IPS DF 4.7 (cell line): ENCODE results near the gene POU6F2.
"Not testable (repeated sequence)": the region's sequence is repeated elsewhere in the genome, so short reads cannot be mapped to it uniquely, and the experiment has no call there.

ENCODE experiments used
- DNase-seq: peaks from one replicate; pipeline ENCODE4 v3.0.0-alpha.2; 2013; ENCODE audit warnings: low spot score; ENCODE audit errors: extremely low read depth

Gene POU6F2

DNA sequence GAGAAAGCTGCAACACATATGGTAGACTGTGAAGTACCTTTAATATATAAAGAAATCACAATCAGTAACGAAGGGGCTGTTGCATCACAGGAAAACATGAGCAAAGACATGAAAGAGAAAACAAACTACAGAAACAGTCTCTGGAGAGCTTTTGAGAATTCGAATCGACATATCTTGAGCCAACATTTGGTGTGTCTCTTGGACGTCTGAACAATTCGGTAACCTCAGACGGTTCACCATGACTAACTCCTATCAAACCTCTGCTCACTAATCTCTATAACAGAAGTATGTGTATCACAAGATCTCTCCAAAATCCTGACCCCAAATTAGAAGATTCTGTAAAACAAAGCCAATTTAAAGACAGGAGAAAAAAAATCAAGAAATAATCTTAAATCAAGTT, 326.5 kb downstream of the POU6F2 start:
- no peak for DNase-seq

DNA sequence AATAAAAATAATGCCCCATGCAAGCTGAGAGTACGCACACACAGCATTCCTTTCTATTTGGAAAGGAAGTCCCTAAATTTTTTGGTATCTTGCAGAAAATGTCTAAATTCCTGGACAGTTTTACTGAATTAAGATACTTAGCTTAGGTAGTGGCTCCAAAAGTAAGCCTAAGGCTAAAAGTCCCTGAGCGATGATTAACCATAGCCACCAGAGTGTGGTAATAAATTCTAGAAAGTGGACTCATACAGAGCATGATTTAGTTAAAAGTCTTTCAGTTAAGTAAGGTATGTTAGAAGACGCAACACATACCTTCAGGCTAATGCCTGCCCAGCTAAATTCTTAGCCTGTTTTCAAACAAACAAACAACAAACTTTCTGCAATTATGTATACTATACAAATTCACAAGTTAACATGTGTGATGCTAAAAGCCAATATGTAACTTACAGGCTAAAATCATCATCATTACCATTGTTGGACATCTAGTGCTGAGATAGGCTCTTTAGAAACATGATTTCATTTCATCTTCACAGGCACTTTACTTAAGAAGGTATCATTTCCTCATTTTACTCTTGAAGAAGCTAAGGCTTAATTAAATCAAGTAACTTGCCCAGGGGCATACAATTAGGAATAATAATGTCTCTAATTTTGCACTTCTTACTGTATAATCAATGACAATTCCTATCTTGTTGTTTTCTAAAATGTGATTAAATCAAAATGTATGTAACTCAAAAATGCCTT, 327.1 kb downstream of the POU6F2 start:
- no peak for DNase-seq

DNA sequence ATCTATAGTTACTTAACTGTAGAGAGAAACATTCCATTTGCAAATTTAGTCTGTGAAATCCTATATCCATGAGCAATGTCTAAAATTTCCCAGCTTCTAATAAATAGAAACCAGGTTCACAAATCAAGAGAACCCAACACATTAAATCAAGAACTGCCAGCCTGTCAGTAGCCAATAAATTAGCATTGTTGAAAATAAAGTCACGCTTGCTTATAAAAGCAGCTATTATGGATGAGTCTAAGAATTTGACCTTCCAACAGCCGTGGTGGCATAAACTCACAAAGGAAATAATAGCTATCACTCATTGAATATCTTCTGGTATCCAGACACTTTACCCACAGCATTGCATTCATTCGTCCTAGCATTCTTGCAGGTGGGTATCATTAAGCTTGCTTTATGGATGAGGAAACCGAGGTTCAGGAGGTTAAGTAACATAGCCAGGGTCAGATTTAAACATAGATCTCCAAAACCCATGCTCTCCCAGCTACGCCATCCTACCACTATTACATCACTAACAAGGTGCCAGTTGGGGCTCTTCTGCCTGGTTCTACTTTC, 328.4 kb downstream of the POU6F2 start:
- no peak for DNase-seq

DNA sequence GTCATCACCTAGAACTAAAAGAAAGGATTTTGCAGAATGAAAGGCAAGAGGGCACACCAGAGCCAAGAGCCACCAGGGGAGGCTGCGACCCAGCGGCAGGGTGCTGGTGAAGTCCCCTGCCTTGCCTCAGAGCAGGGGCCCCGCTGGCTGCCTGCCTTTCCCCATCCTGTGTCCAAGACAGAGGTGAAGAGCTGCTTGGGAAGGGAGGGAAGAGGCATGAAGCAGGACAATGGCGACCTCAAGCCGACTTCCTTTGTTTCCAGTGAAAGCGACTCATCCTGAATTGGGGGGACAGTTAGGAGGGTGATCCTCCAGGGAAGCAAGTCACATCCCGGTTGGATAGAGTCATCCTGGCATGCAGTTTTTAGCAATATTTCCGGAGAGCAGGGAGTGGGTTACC, 333.0 kb downstream of the POU6F2 start:
- no peak for DNase-seq

DNA sequence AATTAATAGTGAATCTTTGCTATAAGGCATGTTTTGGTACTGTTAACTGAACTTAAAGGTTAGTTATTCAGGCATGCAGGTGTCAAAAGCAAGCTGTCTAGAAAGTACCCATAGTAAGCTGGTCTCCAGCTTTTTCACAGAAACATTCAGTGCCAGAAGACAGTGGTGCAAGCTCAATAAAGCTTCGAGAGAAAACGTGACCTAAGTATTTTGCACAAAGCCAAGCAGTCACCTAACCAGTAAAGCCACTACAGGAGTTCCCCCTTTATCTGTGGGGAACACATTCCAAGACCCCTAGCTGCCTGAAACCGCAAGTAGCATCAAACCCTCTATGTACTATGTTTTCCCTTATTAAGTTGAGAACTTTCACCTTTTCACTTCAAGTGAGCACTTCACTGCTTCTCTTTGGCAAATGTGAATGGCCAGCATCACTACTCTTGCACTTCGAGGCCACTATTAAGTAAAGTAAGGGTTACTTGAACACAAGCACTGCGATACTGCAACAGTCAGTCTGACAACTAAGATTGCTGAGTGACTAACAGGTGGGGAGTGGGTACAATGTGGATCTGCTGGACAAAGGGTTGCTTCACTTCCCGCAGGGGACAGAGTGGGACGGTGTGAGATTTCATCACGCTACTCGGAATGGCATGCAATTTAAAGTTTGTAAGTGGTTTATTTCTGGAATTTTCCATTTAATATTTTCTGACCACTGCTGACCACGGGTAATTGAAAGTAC, 334.7 kb downstream of the POU6F2 start:
- DNase-seq, result no peak

DNA sequence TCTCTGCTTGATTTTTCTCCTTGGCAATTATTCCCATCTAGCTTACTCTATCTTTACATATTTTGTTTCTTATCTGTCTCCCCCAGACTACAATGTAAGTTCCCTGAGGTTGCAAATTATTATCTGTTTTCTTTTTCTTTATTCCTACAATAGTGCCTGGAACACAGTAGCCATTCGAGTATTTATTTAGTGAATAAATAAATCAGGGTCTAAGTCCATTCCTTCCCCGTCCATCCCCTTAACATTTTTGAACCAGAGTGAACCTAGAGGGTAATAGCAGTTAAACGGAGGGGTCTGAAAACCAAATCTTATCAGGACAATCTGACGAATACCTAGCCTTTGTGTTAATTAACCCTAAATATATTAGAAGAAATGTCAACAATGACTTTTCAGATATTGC, 335.7 kb downstream of the POU6F2 start:
- no peak for DNase-seq

DNA sequence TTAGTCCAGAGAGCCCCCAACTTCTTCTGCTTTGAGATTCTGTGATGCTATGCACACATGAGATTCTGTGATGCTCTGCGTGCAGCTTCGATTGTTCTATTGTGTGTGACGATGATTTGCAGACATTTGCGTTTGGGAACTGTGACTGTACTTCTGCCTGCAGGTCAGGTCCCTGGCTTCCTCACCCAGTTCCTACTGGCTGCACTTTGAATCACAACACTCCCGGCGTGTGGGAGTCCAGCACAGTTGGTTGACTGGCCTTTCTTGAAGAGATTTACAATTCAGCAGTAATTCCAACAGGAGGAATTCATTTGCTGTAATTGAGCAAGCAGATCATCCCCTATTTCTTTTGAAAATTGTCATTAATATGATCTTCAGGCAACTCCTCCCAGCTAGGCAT, 336.3 kb downstream of the POU6F2 start:
- DNase-seq, result no peak

DNA sequence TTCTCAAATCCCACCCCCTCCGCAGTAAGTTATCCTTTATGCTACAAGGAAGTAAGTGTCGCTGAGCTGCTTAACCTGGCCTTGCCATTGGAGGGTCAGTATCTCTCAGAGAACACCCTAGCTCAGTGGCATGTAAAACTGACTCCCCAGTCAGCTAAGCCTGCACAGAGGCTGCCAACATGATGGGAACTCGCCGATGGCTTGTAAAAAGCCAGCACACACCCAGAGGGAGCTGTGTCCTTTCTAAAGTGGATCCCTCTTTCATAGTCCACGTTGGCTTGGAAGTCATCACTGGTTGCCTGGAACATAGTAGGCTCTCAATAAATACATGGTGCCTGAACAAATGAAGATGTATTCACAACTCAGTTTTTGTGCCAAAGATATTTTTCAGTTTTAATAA, 339.4 kb downstream of the POU6F2 start:
- no peak for DNase-seq

DNA sequence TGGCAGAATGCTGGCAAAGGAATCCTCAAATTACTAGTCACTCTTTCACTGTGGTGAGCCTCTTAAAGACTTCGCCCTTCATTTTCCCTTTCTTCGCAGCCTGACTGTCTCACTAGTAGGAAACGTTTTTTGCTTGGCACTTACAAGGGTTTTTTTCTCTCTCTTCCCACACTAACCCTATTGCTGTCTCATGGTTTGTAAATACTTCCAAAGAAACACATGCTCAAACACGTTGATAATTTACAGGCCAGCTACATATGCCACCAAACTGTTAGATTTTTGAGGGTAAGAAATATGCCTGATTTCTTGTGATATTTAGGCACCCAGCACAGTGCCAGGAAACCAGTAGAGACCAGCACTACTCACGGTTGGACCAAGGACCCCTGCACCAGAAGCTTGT, 340.2 kb downstream of the POU6F2 start:
- DNase-seq, result no peak

DNA sequence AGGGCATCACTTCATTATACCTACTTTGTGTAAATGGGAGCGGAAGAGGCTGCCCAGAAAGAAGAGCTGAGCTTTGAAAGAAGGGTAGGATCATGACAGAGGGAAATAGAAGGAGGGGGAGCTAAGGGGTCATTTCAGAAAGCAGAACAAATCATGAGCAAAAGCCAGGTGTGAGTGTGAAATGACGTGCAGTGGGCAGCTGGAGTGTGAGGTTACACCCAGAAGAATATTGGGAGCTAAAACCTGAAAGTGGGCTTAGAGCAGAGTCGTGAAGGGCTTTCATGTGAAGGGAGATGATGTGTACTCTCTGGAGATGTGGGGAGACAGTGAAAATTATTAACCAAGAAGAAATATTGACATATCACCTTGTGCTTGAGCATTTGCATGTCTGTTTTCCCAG, 343.5 kb downstream of the POU6F2 start:
- no peak for DNase-seq

DNA sequence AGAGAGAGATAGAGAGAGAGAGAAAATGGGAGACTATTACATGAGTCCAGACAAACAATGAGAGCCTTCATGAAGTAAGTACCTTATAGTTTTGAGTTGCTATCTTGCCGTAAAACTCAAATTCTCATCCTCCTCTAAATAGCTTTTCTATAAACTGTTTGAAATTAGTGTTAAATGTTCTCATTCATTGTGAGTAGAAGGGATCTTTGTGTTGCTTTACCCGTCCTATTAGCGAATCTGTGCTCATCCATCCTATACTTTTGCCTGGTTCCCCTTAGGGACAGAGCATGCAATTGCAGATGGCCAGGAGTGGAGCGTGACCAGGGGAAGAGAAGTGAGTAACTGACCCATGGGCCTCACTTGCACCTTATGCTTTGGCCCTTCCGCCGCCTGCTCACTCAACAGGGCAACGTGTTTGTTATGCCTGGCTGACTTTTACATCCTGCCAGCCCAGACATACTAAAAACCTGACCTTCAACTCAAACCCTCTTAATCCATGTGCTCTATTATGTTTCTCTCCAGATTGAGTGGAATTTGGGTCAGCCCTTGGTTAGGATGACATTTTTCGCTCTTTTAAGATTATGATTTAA, 344.3 kb downstream of the POU6F2 start:
- DNase-seq, result no peak

DNA sequence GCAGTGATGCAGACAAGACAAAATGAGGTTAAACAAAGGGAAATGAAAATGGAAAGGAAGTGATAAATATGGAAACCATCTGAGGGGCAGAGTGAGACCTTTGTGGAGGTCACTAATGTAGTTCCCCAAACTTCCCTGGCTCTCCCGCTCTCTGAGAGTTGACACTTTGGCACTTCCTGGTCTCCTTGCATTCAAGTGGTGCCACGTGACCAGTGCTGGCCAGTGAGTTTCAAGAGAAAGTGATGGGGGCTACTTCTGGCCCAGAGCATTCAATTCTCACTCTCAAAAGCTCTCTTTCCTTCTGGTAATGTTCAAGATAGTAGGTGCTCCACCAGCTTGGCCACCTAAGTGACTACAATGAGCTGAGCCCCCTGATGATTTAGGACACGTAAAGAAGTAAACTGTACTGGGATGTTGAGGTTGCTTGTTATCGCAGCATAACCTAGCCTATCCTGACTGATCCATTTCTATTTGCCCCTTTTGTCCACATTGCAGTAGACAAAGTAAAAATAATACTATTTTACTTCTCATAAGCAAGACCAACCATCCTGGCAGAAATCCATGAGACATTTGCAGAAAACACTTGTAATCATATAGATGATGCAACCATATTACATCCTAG, 346.5 kb downstream of the POU6F2 start:
- DNase-seq, result no peak

DNA sequence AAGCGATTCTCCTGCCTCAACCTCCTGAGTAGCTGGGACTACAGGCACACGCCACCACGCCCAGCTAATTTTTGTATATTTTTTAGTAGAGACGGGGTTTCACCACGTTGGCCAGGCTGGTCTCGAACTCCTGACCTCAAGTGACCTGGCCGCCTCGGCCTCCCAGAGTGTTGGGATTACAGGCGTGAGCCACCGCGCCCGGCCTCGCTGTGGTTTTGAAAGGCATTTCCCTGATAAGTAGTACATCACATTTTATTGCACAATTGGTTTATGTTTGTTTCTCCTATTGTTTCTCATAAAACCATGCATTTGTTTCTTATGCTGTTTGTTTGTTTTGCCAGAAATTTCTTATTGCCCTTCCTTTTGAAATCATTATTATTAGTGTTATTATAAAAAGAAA, 353.9 kb downstream of the POU6F2 start:
- DNase-seq, result not testable (repeated sequence)

DNA sequence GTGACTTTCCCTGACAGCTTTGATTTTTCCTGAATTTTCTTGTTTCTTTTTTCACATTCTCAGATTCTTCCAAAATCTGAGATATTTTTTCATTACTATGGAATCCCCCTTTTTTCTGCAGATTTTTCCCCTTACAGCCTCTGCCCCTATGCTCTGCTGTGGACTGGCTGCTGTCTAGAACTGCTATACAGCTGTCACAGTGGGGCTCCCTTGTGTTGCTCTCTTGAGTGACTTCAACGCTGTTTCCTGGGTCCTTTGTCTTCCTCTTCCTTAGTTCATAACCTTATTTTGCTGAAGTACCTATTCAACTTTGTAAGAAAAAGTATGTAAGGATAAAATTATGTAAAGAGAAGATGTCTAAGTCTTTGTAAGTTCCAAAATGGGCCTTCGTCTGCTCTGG, 354.4 kb downstream of the POU6F2 start:
- DNase-seq, result no peak

DNA sequence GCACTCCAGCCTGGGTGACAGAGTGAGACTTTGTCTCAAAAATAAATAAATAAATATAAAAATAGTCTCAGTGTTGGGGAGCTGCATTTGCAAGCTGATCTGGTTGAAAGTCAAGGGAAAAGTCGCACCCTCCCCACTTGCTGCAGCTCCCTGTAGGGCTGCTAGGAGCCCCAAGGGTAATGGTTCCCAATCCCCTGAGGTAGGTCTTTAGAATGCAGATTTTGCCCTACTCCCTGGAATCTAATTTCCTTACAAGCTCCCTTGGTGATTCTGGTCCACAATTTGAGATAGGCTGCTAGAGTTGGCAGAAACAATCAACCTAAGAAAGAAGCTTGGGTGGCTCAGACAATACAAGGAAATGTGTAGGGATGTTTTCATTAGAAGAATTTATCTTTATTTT, 356.0 kb downstream of the POU6F2 start:
- no peak for DNase-seq

DNA sequence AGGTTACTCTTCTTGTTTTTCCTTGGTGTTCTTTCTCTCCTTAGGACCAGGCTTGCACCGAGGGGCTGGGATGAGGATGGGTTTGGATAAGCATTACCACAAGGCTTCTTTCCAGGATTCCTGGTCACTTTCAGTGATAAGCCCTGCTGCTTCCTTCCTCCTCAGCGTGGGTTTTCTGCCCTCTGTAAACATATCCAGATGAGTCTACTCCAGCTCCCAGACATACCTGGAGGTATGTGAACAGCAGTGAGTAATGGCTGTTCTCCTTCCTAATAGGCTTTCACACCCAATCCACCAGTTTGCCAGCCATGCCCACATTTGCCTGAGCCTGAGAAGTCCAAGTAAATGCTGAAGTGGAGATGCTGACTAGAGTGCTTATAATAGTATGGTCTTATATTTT, 358.7 kb downstream of the POU6F2 start:
- DNase-seq, result no peak

DNA sequence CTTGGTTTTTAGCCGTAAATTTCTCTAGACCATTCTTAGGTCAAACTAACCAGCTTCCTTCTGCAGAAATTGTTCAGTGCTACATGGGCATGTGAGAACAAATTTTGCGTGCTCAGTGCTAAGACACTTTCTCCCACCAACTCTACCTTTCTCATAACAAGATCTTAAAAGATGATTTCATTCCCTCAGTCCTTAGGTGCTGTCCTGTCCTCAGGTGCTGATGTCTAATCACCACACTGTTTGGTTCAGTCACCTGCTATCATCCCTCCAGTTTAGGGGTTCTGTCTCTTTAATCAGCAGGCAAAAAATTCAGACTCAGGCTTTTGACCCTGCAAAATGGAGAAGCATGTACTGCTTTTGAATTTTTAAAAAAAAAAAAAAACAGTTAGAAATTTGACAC, 361.0 kb downstream of the POU6F2 start:
- no peak for DNase-seq

DNA sequence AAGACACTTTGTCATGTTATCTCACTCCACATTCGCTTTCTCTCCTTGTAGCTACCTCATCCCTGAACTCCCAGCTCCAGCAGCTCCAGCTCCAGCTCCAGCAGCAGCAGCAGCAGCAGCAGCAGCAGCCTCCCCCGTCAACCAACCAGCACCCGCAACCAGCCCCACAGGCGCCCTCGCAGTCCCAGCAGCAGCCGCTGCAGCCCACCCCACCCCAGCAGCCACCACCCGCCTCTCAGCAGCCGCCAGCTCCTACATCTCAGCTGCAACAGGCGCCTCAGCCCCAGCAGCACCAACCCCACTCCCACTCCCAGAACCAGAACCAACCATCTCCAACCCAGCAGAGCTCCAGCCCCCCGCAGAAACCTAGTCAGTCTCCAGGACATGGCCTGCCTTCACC, 361.9 kb downstream of the POU6F2 start:
- DNase-seq, result no peak

DNA sequence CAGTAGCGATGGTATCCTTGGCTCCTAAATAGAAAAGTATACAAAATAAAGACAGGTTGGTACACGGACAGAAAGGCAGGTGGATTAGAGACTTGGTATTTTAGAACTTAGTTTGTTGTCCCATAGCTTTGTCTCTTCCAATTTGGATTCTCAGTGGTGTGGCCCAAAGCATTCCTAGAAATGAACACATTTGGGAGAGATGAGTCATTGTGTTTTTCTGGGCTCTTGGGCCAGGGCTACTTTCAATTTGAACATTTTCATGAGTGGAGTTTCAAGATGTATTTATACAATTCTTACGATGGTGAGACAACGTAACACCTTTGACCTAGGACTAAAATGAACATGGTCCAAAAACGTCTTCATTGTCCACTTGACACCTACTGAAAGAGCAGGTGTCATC, 363.4 kb downstream of the POU6F2 start:
- DNase-seq, result no peak

DNA sequence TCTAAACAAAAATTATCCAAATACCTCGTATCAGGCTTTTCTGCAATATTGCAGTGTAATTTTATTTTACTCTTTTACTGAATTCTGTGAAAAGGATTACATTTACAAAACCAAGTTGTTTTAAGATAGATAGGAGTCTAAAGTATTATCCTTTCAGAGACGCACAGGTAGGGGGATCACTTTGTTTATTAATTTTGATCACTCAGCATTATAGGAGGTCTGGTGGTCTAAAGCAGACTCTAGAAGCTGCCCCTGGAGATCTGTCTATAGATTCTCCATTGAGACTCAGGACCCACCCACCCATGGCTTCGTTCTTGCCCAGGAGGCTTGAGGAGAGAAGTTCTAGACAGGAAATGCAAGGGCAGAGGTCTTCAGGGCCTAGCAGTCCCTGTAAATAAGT, 365.1 kb downstream of the POU6F2 start:
- no peak for DNase-seq

DNA sequence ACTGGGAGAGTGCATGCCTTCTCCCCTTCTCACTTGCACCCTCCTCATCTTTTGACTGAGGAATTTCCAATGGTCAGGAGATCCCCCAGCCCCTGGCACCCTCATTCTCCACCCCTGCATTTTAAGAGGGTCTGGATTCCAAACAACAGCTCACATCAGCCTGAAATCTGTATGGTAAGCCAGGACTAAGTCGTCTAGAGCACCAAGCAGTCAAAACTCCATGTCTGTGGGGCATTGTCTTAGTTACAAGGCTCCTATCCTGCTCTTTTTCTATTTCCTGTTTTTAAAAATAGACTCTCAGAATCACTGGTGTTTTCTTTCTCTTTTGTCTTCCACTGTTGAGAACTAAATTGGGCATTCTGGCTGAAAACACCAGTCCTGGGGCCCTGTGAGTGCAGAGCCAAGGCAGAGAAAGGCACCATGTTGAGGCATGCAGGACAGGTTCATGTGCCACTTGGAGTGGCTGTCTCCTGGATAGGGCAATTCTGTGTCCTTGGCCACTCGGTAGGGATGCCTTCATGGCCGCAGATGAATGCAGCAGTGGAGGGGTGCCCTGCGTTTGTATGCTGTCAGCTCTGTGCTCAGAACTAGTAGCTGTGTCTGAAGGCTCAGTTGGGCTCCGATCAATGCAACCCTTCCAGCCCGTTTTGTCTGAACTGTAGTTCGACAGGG, 371.9 kb downstream of the POU6F2 start:
- DNase-seq, result no peak
